Fibroblast of villous mesenchyme (primary cell): ENCODE measurements around the gene BCLAF3. TPM values are rescaled to one million over a fixed set of nuclear protein-coding genes. Genes with fewer than 3 reads are reported as not detected.

Source experiments
- DNase-seq: peaks from one replicate; pipeline ENCODE4 v3.0.0-alpha.2; 2010; ENCODE audit warnings: low read depth
- H3K4me3 ChIP-seq: 2 replicates; pipeline ENCODE4 v1.5.1; 2011; ENCODE audit warnings: low read depth, mild to moderate bottlenecking, low read length
- CTCF ChIP-seq: IDR thresholded peaks from 2 replicates; pipeline ENCODE4 v1.5.1; 2012; ENCODE audit warnings: low read depth, mild to moderate bottlenecking, low read length; ENCODE audit not compliant: insufficient read depth
- total RNA-seq: library from RNA; depleted of rRNA; stranded (reverse); fragments of >200 nt; gene quantifications from 2 replicates; pipeline ENCODE4 v1.2.3, GENCODE V29; 2012

Gene BCLAF3
- total RNA-seq, 1 donor = 6.5 TPM

DNA sequence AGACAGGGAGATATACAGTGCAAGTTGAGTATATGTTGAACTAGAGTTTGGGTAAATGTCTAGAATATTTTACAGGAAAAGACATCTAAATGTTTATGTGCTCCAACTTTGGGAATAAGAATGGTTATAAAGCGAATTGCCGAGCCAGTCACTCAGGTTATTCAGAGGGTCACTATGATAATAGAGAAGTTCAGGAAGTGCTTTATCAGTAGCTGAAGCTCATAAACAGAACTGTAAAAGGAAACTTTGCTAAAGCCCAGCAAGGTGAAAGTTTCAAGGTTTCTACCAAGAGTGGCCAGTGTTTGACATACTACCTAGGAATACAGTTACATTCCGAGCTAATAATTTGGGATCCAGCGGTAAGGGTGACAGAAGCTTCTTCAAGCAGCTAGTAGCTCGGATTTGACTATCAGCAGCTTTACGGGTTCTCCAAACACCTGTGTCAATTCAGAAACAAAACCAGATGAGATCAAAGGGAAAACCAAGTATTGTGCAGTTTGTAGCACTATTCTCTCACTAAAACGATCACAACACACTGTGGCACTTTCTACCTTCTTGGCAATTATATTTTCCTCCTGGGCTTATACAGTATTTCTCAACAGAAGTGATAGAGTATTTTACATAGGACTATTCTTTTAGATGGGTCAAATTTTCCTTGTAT is 17.2 kb upstream of the BCLAF3 start:
- DNase-seq = no peak
- H3K4me3 ChIP-seq = no peak overlapping the region
- TF ChIP-seq CTCF = no peak

GRCh38 chrX:20005883-20006282 is 15.0 kb upstream of the BCLAF3 start:
- no peak for TF ChIP-seq CTCF
- no peak overlapping the region for H3K4me3 ChIP-seq
- DNase-seq = no peak

DNA sequence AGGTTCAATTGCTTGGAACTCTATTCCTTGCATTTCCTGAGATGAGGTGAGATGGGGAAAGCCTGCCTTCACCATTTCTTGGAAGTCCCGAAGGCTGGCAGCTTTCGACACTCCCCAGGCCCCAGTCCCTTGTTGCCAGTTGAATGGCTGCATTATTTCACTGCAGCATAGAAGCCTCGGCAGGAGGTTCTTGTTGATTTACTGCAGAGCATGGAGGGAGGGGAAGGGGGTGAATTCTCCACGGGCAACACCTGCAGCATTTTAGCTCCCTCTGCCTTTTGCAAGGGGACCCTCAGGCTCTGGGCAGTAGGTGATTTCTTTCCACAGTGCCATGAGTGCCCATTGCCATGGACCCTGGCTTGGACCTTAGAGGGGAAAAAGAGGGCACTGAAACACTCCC is 10.7 kb upstream of the BCLAF3 start:
- DNase-seq = no peak
- TF ChIP-seq CTCF = no peak
- H3K4me3 ChIP-seq = no peak overlapping the region

- no peak for TF ChIP-seq CTCF
- H3K4me3 ChIP-seq = peak overlapping the region; percentile 32
Measured at GRCh38 chrX:19991350-19991718, 473 bp upstream of the BCLAF3 start.

GRCh38 chrX:19990151-19990555 is 708 bp downstream of the BCLAF3 start:
- no peak for TF ChIP-seq CTCF
- peak overlapping the region; percentile 69 for H3K4me3 ChIP-seq
- DNase-seq = no peak

More at GRCh38 chrX:19991350-19991718, 473 bp upstream of the BCLAF3 start:
- DNase-seq = no peak

DNA sequence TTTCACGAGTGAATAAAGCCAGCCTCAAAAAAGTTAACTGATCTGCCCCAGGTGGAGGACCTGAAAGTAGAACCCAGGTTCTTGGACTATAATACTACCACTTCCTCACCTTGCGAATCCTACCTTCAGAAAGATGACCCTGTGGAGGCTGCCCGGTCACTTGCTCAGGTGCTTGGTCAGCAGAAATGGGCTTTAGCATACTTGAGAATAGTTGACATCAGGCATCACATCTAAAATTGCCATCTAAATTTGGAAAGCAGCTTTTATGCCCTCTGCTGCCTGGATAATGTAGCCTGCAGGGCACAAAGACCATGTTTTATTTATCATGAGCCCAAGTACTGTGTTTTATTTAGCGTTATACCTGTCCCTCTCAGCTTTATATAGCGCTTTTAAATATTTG is 3.0 kb downstream of the BCLAF3 start:
- no peak overlapping the region for H3K4me3 ChIP-seq
- DNase-seq = no peak
- TF ChIP-seq CTCF = no peak

DNA sequence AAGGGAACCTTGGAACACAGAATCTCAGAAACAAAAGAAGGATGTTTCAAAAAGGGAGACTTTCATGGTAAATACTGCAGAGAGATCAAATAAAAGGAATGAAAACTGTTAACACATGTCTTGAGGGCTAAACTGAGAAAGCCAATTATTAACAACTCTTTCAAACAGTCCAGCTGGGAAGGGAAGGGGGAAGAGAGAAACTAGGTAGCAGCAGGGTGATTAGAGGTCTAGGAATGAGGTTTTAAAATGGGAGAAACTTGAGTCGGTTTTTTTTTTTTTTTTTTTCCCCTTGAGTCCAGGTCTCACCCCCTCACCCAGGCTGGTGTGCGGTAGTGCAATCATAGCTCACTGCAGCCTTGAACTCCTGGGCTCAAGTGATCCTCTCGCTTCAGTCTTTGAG is 4.3 kb downstream of the BCLAF3 start:
- DNase-seq = no peak
- TF ChIP-seq CTCF = no peak
- H3K4me3 ChIP-seq = no peak overlapping the region
